HG02938 (cell line): ENCODE data around the gene CRIP1.

Experiments used
- ATAC-seq: cut with Tn5 transposase; IDR thresholded peaks from one replicate; pipeline ENCODE4 v1.9.1; 2021; ENCODE audit warnings: mild to moderate bottlenecking, moderate library complexity; ENCODE audit not compliant: unreplicated experiment

Gene CRIP1

GRCh38 chr14:105503296-105503640, 16.6 kb downstream of the CRIP1 start:
- ATAC-seq, result no peak

- no peak for ATAC-seq
These were observed 17.4 kb downstream of the CRIP1 start for GRCh38 chr14:105503935-105504692.

- no peak for ATAC-seq
These were observed 18.4 kb downstream of the CRIP1 start for GRCh38 chr14:105505101-105505500.

GRCh38 chr14:105507247-105507646, 20.6 kb downstream of the CRIP1 start:
- ATAC-seq, result no peak

GRCh38 chr14:105508069-105508468, 21.4 kb downstream of the CRIP1 start:
- no peak for ATAC-seq

GRCh38 chr14:105508601-105509000, 21.9 kb downstream of the CRIP1 start:
- ATAC-seq, result no peak

- ATAC-seq, result no peak
These were observed 30.4 kb downstream of the CRIP1 start for GRCh38 chr14:105517096-105517495.

GRCh38 chr14:105519946-105520698, 33.4 kb downstream of the CRIP1 start:
- ATAC-seq, result no peak

- no peak for ATAC-seq
These were observed 38.6 kb downstream of the CRIP1 start for GRCh38 chr14:105525326-105525725.

- ATAC-seq, result no peak
These were observed 39.4 kb downstream of the CRIP1 start, which contains the start of gene TMEM121 for GRCh38 chr14:105525861-105526775. Gene TMEM121 (plus strand): TSS chr14:105526583. CDS start chr14:105528835, 2,252 bp downstream.

- no peak for ATAC-seq
These were observed 40.2 kb downstream of the CRIP1 start for GRCh38 chr14:105526776-105527380.

GRCh38 chr14:105527381-105527825, 40.7 kb downstream of the CRIP1 start:
- ATAC-seq, result no peak

- no peak for ATAC-seq
These were observed 41.3 kb downstream of the CRIP1 start for GRCh38 chr14:105527826-105528585.

GRCh38 chr14:105528586-105529318, 42.1 kb downstream of the CRIP1 start:
- no peak for ATAC-seq

GRCh38 chr14:105529319-105529568, 42.6 kb downstream of the CRIP1 start:
- no peak for ATAC-seq

GRCh38 chr14:105529569-105530284, 43.0 kb downstream of the CRIP1 start:
- ATAC-seq, result no peak

GRCh38 chr14:105530285-105531087, 43.8 kb downstream of the CRIP1 start:
- no peak for ATAC-seq
